ENCODE data around the gene MAPT.

The MAPT gene

DNA sequence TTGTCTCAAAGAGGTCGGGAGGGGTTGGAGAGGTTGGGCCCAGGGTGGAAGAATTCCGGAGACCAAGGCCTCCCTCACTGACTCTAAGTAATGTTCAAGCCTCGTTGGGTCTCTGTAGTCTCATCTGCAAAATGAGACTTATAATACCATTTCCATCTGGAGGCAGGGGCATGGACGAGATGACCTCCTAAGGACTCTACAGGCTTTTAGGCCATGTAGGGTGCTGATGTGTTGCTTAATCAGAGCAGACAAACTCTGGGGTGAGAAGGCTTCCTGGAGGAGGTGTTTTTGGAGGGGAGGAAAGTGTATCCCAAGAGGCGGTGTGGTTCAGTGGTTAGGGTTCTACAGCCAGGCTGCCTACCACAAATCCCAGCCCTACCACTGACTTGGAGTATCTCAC is 46.6 kb upstream of the MAPT start:
- H3K4me3 ChIP-seq (replicated peaks; ENCODE audit: low read depth, low read length) = no peak overlapping the region
- TF ChIP-seq, protein P1, sequence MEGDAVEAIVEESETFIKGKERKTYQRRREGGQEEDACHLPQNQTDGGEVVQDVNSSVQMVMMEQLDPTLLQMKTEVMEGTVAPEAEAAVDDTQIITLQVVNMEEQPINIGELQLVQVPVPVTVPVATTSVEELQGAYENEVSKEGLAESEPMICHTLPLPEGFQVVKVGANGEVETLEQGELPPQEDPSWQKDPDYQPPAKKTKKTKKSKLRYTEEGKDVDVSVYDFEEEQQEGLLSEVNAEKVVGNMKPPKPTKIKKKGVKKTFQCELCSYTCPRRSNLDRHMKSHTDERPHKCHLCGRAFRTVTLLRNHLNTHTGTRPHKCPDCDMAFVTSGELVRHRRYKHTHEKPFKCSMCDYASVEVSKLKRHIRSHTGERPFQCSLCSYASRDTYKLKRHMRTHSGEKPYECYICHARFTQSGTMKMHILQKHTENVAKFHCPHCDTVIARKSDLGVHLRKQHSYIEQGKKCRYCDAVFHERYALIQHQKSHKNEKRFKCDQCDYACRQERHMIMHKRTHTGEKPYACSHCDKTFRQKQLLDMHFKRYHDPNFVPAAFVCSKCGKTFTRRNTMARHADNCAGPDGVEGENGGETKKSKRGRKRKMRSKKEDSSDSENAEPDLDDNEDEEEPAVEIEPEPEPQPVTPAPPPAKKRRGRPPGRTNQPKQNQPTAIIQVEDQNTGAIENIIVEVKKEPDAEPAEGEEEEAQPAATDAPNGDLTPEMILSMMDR (IDR thresholded peaks at IDR 0.05; ENCODE audit: low read depth, low read length, missing control alignments) = no peak
- DNase-seq (ENCODE audit: extremely low read depth, low read depth) = no peak

- TF ChIP-seq, protein P1 (IDR thresholded peaks at IDR 0.05; ENCODE audit: low read depth, low read length, missing control alignments) = no peak
- H3K4me3 ChIP-seq (replicated peaks; ENCODE audit: low read depth, low read length) = no peak overlapping the region
- no peak for DNase-seq (ENCODE audit: extremely low read depth, low read depth)
Measured at GRCh38 chr17:45848405-45848804, 45.9 kb upstream of the MAPT start.

DNA sequence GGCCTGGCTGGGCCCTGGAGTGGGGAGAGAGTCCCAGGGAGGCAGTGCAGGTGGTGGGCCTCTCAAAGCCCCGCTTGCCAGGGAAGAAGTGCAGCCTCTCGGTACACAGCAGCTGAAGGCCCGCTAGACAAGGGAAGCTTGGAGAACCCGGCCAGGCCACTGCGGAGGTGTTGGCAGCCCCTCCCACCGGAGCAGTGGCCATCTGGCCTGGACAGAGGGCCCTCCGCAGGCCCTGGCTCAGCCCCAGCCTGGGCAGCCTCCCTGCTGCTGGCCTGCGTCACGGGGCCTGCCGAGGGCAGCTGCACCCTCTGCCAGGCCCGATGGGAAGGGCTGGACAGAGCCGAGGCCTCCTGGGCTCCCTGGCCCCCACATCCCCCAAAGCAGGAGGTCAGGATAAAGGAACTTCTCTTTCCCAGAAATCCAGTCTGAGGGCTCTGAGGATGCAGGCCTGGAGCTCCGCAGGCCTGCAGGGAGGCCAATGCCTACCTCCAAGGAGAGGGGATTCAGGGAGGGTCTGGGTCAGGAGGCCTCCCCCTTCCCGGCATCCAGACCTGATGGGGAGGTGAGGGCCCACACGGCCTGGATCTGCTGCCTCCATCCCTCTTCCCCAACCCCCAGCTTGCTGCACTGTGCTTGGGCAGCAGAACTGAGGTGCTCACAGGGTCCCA is 45.4 kb upstream of the MAPT start:
- TF ChIP-seq, protein P1 (IDR thresholded peaks at IDR 0.05; ENCODE audit: low read depth, low read length, missing control alignments) = no peak
- no peak for DNase-seq (ENCODE audit: extremely low read depth, low read depth)
- H3K4me3 ChIP-seq (replicated peaks; ENCODE audit: low read depth, low read length) = no peak overlapping the region

GRCh38 chr17:45849536-45849990 is 44.8 kb upstream of the MAPT start:
- DNase-seq (ENCODE audit: extremely low read depth, low read depth) = no peak
- no peak overlapping the region for H3K4me3 ChIP-seq (replicated peaks; ENCODE audit: low read depth, low read length)
- TF ChIP-seq, protein P1 (IDR thresholded peaks at IDR 0.05; ENCODE audit: low read depth, low read length, missing control alignments) = no peak

DNA sequence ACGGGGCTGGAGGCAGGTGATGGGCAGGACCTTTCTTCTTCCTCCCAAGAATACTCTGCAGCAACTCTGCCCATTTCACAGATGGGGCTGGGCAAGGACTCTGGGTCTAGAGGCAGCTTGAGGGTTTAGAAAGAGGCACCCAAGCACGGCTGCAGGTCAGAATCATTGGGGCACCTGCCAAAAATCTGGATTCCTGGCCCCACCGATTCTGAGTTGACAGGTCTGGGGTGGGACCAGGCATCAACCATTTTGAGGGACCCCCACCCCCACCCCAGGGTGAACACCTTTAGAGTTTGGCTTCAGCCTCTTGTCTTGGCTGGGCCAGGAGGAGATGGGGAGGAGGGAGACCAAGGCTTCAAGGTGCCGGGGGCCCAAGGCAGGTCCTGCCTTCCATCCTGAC is 44.3 kb upstream of the MAPT start:
- TF ChIP-seq, protein P1 (IDR thresholded peaks at IDR 0.05; ENCODE audit: low read depth, low read length, missing control alignments) = no peak
- DNase-seq (ENCODE audit: extremely low read depth, low read depth) = no peak
- no peak overlapping the region for H3K4me3 ChIP-seq (replicated peaks; ENCODE audit: low read depth, low read length)

- TF ChIP-seq, protein P1 (IDR thresholded peaks at IDR 0.05; ENCODE audit: low read depth, low read length, missing control alignments) = no peak
Measured at GRCh38 chr17:45850468-45850867, 43.9 kb upstream of the MAPT start.

GRCh38 chr17:45851022-45851421 is 43.3 kb upstream of the MAPT start:
- DNase-seq (ENCODE audit: extremely low read depth, low read depth) = no peak
- H3K4me3 ChIP-seq (replicated peaks; ENCODE audit: low read depth, low read length) = no peak overlapping the region
- TF ChIP-seq, protein P1 (IDR thresholded peaks at IDR 0.05; ENCODE audit: low read depth, low read length, missing control alignments) = no peak

More at GRCh38 chr17:45850468-45850867, 43.9 kb upstream of the MAPT start:
- no peak for DNase-seq (ENCODE audit: extremely low read depth, low read depth)
- no peak overlapping the region for H3K4me3 ChIP-seq (replicated peaks; ENCODE audit: low read depth, low read length)

Measured in HFF-Myc (cell line).